ENCODE data around the gene HNRNPA1.

Gene HNRNPA1

DNA sequence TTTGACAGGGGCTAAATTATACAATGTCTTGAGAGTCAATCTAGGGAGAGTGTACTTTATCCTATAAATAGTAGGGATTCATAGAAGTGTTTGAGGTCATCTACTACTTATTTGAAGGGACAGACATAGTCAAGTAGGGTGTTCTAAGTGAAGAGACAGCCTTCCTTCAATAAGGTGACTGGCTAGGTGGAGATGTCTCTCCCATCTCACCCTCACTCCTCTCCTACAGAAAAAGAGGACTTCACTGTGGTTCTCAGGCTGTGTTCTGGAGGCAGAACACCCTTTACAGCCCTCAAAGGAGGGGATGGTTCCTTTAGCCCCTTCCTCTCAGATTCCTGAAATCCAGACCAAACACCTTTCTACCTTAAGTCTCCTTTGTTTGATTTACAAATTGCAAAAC is 23.1 kb downstream of the HNRNPA1 start (continued):
- TF ChIP-seq, protein P1, sequence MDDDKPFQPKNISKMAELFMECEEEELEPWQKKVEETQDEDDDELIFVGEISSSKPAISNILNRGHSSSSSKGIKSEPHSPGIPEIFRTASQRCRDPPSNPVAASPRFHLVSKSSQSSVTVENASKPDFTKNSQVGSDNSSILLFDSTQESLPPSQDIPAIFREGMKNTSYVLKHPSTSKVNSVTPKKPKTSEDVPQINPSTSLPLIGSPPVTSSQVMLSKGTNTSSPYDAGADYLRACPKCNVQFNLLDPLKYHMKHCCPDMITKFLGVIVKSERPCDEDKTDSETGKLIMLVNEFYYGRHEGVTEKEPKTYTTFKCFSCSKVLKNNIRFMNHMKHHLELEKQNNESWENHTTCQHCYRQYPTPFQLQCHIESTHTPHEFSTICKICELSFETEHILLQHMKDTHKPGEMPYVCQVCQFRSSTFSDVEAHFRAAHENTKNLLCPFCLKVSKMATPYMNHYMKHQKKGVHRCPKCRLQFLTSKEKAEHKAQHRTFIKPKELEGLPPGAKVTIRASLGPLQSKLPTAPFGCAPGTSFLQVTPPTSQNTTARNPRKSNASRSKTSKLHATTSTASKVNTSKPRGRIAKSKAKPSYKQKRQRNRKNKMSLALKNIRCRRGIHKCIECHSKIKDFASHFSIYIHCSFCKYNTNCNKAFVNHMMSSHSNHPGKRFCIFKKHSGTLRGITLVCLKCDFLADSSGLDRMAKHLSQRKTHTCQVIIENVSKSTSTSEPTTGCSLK (tag by site-specific recombination; IDR thresholded peaks at IDR 0.05): no peak
- no peak for TF ChIP-seq ZNF37A (tag by site-specific recombination; IDR thresholded peaks at IDR 0.05)

DNA sequence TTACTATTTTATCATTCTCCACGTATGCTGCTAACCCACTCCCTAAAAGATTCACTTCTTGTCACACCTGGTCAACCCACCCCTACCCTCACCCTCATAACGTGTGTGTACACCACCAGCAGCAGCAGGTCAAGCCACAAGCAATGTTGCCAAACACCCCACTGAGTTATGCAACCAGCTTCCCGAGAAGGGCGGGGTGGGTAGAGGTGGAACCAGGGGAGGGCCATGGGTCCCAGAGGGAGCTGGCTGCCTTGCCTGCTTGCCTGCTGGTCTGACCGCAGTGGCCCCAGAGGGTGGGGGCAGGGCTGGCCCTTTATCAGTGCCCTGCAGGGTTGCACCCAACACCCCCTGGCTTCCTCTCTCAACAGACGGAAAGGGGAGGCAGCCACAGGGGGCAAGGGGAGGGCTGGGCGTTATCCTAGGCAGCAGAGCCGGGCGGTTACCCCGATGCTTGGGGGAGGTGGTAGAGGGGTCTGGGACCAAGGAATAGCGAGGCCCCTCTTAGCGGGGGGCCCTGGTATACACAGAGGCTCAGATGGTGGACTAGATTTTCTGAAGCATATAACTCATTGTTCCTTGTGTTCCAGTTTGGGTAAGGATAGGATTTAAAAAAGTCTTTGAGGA is 23.8 kb downstream of the HNRNPA1 start:
- ChIA-PET CTCF (interaction anchor here (0.6 to 0.7 kb wide), 2 partner anchors 32 to 77 kb away, joined by 3 read pairs; no protein-coding TSS in a partner anchor), POLR2A (interaction anchor here (0.5 to 1.0 kb wide), 2 partner anchors 24 to 304 kb away, joined by 3 to 6 read pairs; partner anchors contain the start of genes CBX5, HNRNPA1 and HOXC9)
- Histone ChIP-seq H3K36me3 (ENCODE audit: control insufficient read depth in 2 of 2, insufficient read depth in 1 of 2, low read length in 2 of 2) (no peaks in the 10 kb centered on the region), H3K4me3 (ENCODE audit: low read depth, low read length) (no peak overlapping the region), H3K27ac (ENCODE audit: extremely low read depth, low read depth, low read length) (no peak overlapping the region), H3K4me1 (ENCODE audit: control insufficient read depth, insufficient read depth, low read length) (peaks cover 11% of the 10 kb centered on the region), H3K9me3 (ENCODE audit: control insufficient read depth, insufficient read depth, low read depth, low read length) (no peaks in the 10 kb centered on the region)
- TF ChIP-seq, protein P2, sequence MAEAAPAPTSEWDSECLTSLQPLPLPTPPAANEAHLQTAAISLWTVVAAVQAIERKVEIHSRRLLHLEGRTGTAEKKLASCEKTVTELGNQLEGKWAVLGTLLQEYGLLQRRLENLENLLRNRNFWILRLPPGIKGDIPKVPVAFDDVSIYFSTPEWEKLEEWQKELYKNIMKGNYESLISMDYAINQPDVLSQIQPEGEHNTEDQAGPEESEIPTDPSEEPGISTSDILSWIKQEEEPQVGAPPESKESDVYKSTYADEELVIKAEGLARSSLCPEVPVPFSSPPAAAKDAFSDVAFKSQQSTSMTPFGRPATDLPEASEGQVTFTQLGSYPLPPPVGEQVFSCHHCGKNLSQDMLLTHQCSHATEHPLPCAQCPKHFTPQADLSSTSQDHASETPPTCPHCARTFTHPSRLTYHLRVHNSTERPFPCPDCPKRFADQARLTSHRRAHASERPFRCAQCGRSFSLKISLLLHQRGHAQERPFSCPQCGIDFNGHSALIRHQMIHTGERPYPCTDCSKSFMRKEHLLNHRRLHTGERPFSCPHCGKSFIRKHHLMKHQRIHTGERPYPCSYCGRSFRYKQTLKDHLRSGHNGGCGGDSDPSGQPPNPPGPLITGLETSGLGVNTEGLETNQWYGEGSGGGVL (tag by site-specific recombination; IDR thresholded peaks at IDR 0.05): peak; percentile 82
- TF ChIP-seq, protein P3, sequence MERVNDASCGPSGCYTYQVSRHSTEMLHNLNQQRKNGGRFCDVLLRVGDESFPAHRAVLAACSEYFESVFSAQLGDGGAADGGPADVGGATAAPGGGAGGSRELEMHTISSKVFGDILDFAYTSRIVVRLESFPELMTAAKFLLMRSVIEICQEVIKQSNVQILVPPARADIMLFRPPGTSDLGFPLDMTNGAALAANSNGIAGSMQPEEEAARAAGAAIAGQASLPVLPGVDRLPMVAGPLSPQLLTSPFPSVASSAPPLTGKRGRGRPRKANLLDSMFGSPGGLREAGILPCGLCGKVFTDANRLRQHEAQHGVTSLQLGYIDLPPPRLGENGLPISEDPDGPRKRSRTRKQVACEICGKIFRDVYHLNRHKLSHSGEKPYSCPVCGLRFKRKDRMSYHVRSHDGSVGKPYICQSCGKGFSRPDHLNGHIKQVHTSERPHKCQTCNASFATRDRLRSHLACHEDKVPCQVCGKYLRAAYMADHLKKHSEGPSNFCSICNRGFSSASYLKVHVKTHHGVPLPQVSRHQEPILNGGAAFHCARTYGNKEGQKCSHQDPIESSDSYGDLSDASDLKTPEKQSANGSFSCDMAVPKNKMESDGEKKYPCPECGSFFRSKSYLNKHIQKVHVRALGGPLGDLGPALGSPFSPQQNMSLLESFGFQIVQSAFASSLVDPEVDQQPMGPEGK (tag by site-specific recombination; IDR thresholded peaks at IDR 0.05): peak; percentile 53; the same call in 1 of the 2 replicates
- TF ChIP-seq OSR2 (tag by site-specific recombination; IDR thresholded peaks at IDR 0.05) (no peak), ZNF24 (tag by site-specific recombination; IDR thresholded peaks at IDR 0.05) (peak; percentile 27; the same call in 1 of the 2 replicates), GLIS2 (tag by site-specific recombination; IDR thresholded peaks at IDR 0.05) (peak; percentile 90), ZNF600 (tag by site-specific recombination; IDR thresholded peaks at IDR 0.05) (peak; percentile 61; the same call in 1 of the 2 replicates), ZNF423 (tag by site-specific recombination; IDR thresholded peaks at IDR 0.05) (peak; percentile 95), ZEB2 (tag by site-specific recombination; IDR thresholded peaks at IDR 0.05) (no peak), ZNF341 (tag by site-specific recombination; IDR thresholded peaks at IDR 0.05; ENCODE audit: low read depth) (peak; percentile 62), ZNF391 (tag by site-specific recombination; IDR thresholded peaks at IDR 0.05; ENCODE audit: borderline replicate concordance, low read depth) (no peak), ZSCAN30 (tag by site-specific recombination; IDR thresholded peaks at IDR 0.05) (peak; percentile 23; the same call in 1 of the 2 replicates), RBAK (tag by site-specific recombination; IDR thresholded peaks at IDR 0.05) (no peak), SCRT2 (tag by site-specific recombination; IDR thresholded peaks at IDR 0.05) (peak; percentile 68), KLF7 (tag by site-specific recombination; IDR thresholded peaks at IDR 0.05; ENCODE audit: borderline replicate concordance) (0 out of 2 replicates have a peak, but pooled peaks have one; percentile 62), SP2 (tag by site-specific recombination; IDR thresholded peaks at IDR 0.05) (peak; percentile 54), WT1 (tag by site-specific recombination; IDR thresholded peaks at IDR 0.05) (peak; percentile 75), ZBTB20 (tag by site-specific recombination; IDR thresholded peaks at IDR 0.05) (0 out of 2 replicates have a peak, but pooled peaks have one; percentile 15), ZNF561 (tag by site-specific recombination; IDR thresholded peaks at IDR 0.05; ENCODE audit: borderline replicate concordance) (0 out of 2 replicates have a peak, but pooled peaks have one; percentile 18), GLIS1 (tag by site-specific recombination; IDR thresholded peaks at IDR 0.05) (peak; percentile 96), ZNF350 (tag by site-specific recombination; IDR thresholded peaks at IDR 0.05) (no peak), ZFP69B (tag by site-specific recombination; IDR thresholded peaks at IDR 0.05) (peak; percentile 76), KLF9 (tag by site-specific recombination; IDR thresholded peaks at IDR 0.05; ENCODE audit: low read depth) (no peak), ZIC2 (tag by site-specific recombination; IDR thresholded peaks at IDR 0.05) (peak; percentile 99), SP7 (tag by site-specific recombination; IDR thresholded peaks at IDR 0.05) (peak; percentile 72), ZNF335 (tag by site-specific recombination; conservative IDR thresholded peaks at IDR 0.05) (peak; percentile 100)
- TF ChIP-seq, protein P4, sequence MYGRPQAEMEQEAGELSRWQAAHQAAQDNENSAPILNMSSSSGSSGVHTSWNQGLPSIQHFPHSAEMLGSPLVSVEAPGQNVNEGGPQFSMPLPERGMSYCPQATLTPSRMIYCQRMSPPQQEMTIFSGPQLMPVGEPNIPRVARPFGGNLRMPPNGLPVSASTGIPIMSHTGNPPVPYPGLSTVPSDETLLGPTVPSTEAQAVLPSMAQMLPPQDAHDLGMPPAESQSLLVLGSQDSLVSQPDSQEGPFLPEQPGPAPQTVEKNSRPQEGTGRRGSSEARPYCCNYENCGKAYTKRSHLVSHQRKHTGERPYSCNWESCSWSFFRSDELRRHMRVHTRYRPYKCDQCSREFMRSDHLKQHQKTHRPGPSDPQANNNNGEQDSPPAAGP (tag by site-specific recombination; IDR thresholded peaks at IDR 0.05): peak; percentile 75
- TF ChIP-seq, protein P5, sequence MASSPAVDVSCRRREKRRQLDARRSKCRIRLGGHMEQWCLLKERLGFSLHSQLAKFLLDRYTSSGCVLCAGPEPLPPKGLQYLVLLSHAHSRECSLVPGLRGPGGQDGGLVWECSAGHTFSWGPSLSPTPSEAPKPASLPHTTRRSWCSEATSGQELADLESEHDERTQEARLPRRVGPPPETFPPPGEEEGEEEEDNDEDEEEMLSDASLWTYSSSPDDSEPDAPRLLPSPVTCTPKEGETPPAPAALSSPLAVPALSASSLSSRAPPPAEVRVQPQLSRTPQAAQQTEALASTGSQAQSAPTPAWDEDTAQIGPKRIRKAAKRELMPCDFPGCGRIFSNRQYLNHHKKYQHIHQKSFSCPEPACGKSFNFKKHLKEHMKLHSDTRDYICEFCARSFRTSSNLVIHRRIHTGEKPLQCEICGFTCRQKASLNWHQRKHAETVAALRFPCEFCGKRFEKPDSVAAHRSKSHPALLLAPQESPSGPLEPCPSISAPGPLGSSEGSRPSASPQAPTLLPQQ (tag by site-specific recombination; IDR thresholded peaks at IDR 0.05): peak; percentile 70

Measured in HEK293 (cell line).